Measurements from ENCODE around the gene CGNL1. TPM values are rescaled to one million over a fixed set of nuclear protein-coding genes. Genes with fewer than 3 reads are reported as not detected.

The CGNL1 gene
- total RNA-seq, 1 experiment from 2014 or later: 0.31 TPM

GRCh38 chr15:57354436-57355123 lies 21.7 kb upstream of the CGNL1 start:
- BruUV-seq (replicated peaks): no TSS peak

DNA sequence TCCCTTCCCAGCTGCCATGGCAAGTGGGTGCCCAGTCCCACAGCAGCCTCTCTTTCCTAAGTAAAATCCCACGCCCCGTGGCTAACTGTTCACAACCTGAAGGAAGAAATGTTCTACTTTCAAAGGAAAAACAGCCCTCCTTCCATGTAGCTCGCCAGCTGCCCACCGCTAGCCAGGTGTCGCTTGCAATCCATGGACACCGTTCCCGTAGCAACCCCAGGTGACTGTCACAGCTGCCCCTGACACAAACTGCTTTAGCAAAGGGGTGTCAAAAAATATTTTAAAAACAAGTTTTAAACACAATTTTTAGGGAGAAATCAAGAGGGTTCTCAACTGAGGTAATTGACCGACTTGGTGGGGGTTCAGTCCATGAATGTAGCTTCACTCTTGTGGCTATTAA lies 21.0 kb upstream of the CGNL1 start:
- no peak overlapping the region for H2AFZ ChIP-seq
- H3K27ac ChIP-seq: no peak overlapping the region
- no peak for DNase-seq
- POLR2A ChIA-PET (ENCODE audit: unreplicated experiment): no interaction called here
- H3K9me3 ChIP-seq (ENCODE audit: insufficient read depth, low read depth): no peaks in the 10 kb centered on the region
- no peaks in the 10 kb centered on the region for H3K9me2 ChIP-seq (ENCODE audit: insufficient read depth)
- no peak overlapping the region for H3K4me3 ChIP-seq
- no peaks in the 10 kb centered on the region for H4K20me1 ChIP-seq (ENCODE audit: insufficient read depth)
- H3K4me1 ChIP-seq (replicated peaks; ENCODE audit: insufficient read depth): no peaks in the 10 kb centered on the region
- CTCF ChIA-PET: interaction anchor here (0.7 kb wide), 1 partner anchor 14 kb away, joined by 3 read pairs; no protein-coding TSS in a partner anchor
- BruUV-seq (replicated peaks): no TSS peak
- no peaks in the 10 kb centered on the region for H3K27me3 ChIP-seq (ENCODE audit: insufficient read depth, low read depth)
- intact Hi-C loops (cut with micrococcal nuclease; ENCODE audit: unreplicated experiment): loop anchor here (5.0 kb wide), 1 partner anchor 152 kb away; no protein-coding TSS in a partner anchor
- TF ChIP-seq, protein P1, sequence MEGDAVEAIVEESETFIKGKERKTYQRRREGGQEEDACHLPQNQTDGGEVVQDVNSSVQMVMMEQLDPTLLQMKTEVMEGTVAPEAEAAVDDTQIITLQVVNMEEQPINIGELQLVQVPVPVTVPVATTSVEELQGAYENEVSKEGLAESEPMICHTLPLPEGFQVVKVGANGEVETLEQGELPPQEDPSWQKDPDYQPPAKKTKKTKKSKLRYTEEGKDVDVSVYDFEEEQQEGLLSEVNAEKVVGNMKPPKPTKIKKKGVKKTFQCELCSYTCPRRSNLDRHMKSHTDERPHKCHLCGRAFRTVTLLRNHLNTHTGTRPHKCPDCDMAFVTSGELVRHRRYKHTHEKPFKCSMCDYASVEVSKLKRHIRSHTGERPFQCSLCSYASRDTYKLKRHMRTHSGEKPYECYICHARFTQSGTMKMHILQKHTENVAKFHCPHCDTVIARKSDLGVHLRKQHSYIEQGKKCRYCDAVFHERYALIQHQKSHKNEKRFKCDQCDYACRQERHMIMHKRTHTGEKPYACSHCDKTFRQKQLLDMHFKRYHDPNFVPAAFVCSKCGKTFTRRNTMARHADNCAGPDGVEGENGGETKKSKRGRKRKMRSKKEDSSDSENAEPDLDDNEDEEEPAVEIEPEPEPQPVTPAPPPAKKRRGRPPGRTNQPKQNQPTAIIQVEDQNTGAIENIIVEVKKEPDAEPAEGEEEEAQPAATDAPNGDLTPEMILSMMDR (conservative IDR thresholded peaks at IDR 0.05): no peak
- no peak for TF ChIP-seq EZH2 (IDR thresholded peaks at IDR 0.05; ENCODE audit: low read depth)
- H3K36me3 ChIP-seq (ENCODE audit: low read depth): no peaks in the 10 kb centered on the region
- H3K4me2 ChIP-seq: no peak overlapping the region
- no peaks in the 10 kb centered on the region for H3F3A ChIP-seq (ENCODE audit: insufficient read depth, low read depth)
- no peaks in the 10 kb centered on the region for H3K79me2 ChIP-seq (ENCODE audit: low read depth)

More at GRCh38 chr15:57354436-57355123, 21.7 kb upstream of the CGNL1 start:
- Histone ChIP-seq H3K9me3 (ENCODE audit: insufficient read depth, low read depth) (no peaks in the 10 kb centered on the region), H3K27me3 (ENCODE audit: insufficient read depth, low read depth) (no peaks in the 10 kb centered on the region), H2AFZ (no peak overlapping the region), H3K79me2 (ENCODE audit: low read depth) (no peaks in the 10 kb centered on the region), H3K9me2 (ENCODE audit: insufficient read depth) (no peaks in the 10 kb centered on the region), H3F3A (ENCODE audit: insufficient read depth, low read depth) (no peaks in the 10 kb centered on the region), H4K20me1 (ENCODE audit: insufficient read depth) (no peaks in the 10 kb centered on the region), H3K4me1 (replicated peaks; ENCODE audit: insufficient read depth) (no peaks in the 10 kb centered on the region), H3K4me2 (no peak overlapping the region), H3K36me3 (ENCODE audit: low read depth) (no peaks in the 10 kb centered on the region), H3K4me3 (no peak overlapping the region), H3K27ac (no peak overlapping the region)
- no peak for TF ChIP-seq EZH2 (IDR thresholded peaks at IDR 0.05; ENCODE audit: low read depth)
- TF ChIP-seq, protein P1 (conservative IDR thresholded peaks at IDR 0.05): no peak
- intact Hi-C loops (cut with micrococcal nuclease; ENCODE audit: unreplicated experiment): loop anchor here (5.0 kb wide), 1 partner anchor 153 kb away; no protein-coding TSS in a partner anchor
- ChIA-PET POLR2A (ENCODE audit: unreplicated experiment) (no interaction called here), CTCF (no interaction called here)
- no peak for DNase-seq

- Histone ChIP-seq H3K4me2 (no peak overlapping the region), H3K9me3 (ENCODE audit: insufficient read depth, low read depth) (no peaks in the 10 kb centered on the region), H2AFZ (no peak overlapping the region), H4K20me1 (ENCODE audit: insufficient read depth) (no peaks in the 10 kb centered on the region), H3K36me3 (ENCODE audit: low read depth) (no peaks in the 10 kb centered on the region), H3K27ac (no peak overlapping the region), H3K9me2 (ENCODE audit: insufficient read depth) (no peaks in the 10 kb centered on the region), H3K27me3 (ENCODE audit: insufficient read depth, low read depth) (no peaks in the 10 kb centered on the region), H3K4me3 (no peak overlapping the region), H3F3A (ENCODE audit: insufficient read depth, low read depth) (no peaks in the 10 kb centered on the region), H3K79me2 (ENCODE audit: low read depth) (no peaks in the 10 kb centered on the region), H3K4me1 (replicated peaks; ENCODE audit: insufficient read depth) (no peaks in the 10 kb centered on the region)
- ChIA-PET POLR2A (ENCODE audit: unreplicated experiment) (no interaction called here), CTCF (interaction anchor here (1.0 kb wide), 1 partner anchor 9 kb away, joined by 7 read pairs; no protein-coding TSS in a partner anchor)
- DNase-seq: no peak
- TF ChIP-seq, protein P1 (conservative IDR thresholded peaks at IDR 0.05): no peak
- TF ChIP-seq EZH2 (IDR thresholded peaks at IDR 0.05; ENCODE audit: low read depth): no peak
- intact Hi-C loops (cut with micrococcal nuclease; ENCODE audit: unreplicated experiment): loop anchor here (5.0 kb wide), 1 partner anchor 151 kb away; no protein-coding TSS in a partner anchor
- no TSS peak for BruUV-seq (replicated peaks)
These were observed 20.1 kb upstream of the CGNL1 start for GRCh38 chr15:57356178-57356577.
